Cerebellar nuclear complex (tissue), 1 donor: Measurements from ENCODE around the gene NPSR1.
"Not testable (repeated sequence)": the region's sequence is repeated elsewhere in the genome, so short reads cannot be mapped to it uniquely, and the experiment has no call there.

ENCODE experiments used
- DNase-seq, 2 experiments: peaks; one replicate each; lab custom pipeline; 2025; lab: John Stamatoyannopoulos, UW

Gene NPSR1

DNA sequence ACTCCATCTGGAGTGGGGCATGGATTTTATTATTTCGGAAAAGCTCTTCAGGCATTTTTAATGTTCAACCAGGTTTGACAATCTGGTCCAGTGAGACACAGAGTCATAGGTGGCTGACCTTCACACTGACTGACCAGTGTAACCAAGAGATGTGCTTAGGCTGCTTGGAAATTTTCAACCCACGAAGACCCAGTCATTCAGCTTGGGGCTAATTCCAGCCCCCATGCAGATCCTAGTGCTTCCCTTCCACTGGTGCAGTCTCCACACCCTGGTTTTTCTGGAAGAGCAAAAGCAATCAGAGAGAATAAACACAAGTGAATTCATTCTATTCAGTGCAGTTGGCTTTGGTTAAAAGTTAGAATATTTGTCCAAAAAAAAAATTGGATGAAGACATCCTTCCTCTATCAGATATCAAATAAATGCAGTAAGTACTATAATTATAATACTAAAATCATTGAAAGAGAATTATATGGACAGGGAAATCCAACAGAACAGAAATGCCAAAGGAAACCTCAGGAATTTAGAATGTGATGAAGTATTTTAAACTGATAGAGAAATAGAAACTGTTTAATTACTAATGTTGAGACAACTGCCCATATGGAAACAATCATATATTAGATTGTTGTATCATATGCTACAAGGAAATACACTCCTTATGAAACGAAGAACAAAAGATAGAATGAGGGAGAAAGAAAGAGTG is 178.0 kb downstream of the NPSR1 start:
- no peak for DNase-seq

DNA sequence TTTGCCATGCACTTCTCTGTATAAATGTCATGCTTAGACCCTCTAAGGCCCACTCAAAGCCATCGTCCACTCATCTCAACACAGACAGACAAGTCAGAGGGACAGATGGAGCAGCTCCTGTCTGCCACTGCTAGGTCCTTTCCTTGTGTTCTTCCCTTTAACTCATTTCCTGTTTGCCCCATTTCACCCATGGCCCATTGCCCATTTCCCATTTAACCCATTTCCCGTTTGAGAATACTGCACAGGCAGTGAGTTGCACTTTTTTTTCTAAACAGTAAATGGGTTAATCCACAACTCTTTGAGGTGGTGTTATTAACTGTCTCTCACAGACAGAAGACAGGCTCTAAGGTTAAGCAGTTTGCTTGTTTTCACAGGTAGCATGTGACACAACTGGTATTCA is 179.3 kb downstream of the NPSR1 start:
- DNase-seq = peak in 1 of 2 experiments; percentile 30

DNA sequence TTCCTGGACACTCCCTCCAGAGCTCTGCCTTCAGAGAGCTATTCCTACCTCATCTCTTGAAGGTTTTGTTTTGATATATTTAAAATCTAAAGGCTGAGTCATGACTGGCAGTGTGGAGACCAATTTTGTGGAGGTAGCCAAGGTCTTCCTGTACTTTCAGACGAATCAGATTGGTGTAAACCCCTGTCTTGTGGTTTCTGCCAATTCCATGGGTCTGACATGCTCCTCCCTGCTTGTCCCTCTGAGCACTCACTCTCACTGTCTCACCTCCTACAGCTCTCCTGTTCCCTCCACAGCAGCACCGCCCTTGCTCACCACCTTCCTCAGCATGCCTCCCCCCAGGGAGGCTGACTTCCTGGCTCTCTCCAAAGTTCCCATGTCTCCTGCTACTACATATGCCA is 179.8 kb downstream of the NPSR1 start:
- peak in 1 of 2 experiments; percentile 57 for DNase-seq

DNA sequence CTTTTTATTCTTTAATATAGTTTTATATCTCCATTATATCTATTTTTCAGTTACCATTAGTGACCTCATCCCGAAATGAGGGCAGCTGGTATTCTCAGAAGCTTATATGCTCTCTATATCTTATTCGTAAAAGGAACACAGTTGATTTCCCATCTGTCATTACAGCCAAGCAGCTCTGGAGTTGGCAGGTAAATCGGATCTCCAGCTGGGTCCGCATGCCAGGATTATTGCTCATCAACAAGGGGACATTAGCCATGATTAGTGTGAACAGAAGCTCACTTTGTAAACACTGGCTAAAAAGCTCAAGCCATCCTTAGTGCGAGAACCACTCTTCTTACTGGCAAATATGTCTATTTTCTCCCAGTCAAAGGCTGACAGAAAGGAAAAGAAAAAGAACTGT is 180.3 kb downstream of the NPSR1 start:
- DNase-seq = peak; percentile 84 to 92

DNA sequence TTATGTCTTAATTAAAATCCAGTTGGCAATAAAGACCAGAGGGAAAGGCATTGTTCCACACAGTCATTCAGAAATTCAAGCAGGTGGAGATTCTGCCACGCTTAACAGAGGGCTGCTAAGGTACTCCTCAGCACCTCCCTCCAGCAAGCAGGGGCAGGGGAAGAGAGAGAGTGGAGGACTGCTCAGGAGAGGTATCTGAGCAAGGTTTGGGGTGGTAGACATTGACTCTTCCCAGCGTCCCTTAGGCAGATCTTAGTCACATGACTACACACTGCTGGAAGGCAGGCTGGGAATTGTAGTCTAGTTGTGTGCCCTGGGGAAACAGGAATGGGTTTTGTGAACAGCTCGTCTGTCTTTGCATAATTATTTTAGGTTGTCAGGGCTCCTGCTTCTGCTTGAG is 181.6 kb downstream of the NPSR1 start:
- DNase-seq = no peak

DNA sequence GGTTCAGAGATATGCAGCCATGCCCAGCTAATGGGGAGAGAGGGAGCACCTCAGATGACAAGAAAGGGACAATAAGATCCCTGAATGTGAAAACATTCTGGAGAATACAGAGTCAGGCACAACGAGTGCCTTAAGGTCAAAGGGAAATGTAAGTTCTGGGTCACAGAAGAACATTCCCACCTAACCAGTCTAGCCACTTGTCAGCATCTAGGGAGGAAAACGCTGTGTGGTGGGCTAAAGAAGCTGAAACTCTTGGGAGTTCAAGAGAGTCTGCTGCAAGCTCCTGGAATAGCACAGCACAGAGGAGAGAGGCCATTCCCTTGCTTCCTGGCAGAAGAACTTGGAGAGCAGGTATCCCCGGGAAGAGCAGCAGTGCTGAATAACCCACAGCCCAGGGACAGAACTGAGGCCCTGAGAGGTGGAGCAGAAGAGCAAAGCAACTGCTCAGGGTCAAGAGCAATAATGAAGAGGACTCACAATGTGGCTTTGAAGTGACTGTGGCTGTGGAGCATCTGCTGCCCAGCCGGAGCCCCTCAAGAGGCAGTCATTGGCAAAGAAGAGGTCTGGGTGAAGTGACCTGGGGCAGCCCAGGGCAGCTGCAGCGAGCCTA is 182.3 kb downstream of the NPSR1 start:
- no peak for DNase-seq

DNA sequence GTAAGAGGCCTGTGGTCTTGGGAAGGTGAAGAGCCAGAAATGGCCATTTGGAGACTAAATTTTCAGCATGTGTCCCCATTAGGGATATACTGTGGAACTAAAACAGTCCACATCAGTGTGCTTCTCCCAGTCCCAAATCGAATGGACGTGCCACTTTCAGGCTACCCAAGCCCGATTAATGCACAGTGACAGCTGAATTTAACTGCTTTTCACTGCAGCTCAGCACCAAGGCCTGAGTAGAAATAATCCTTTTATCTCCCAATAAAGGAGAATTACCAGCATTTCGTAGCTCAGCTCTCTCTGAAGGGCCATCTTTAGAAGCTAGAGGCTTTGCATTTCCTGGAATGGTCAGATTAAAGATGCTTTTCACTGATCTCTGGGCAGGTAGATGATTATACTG is 183.3 kb downstream of the NPSR1 start:
- no peak for DNase-seq

DNA sequence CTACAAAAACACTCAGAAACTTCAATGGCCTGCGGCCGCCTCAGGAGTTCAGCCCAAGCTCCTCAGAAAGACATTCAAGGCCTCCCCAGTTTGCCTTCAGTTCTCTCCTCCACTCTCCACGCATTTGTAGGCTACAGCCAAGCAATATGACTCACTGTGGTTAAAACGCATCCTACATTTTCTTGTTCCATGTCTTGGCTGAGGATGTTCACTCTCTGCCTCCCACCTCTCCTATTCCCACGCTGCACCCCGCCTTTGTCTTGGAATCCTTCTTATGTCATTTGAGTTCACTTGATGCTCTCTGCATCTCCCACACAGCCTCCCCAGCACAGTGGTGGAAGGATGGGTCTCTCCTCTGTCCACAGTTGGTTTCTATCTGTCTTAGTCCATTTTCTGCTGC is 184.8 kb downstream of the NPSR1 start:
- DNase-seq = no peak

DNA sequence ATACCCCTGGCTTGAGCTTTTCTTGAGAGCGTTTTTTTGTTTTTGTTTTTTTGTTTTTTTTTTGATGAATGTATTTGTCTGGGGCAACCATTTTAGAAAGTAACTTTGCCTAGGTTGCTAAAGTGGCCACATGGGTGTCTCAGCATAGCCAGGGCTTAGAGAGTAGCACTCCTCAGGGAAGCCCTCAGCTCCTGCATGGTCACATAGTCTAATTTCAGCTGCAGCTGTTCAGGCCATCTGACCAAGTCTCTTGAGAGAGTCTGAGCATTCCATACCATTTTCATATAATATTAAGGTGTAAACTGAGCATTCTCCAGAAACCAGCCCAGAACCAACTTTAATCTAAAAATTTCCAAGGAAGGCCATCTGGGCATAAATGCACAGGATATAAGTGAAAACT is 186.4 kb downstream of the NPSR1 start:
- no peak for DNase-seq

DNA sequence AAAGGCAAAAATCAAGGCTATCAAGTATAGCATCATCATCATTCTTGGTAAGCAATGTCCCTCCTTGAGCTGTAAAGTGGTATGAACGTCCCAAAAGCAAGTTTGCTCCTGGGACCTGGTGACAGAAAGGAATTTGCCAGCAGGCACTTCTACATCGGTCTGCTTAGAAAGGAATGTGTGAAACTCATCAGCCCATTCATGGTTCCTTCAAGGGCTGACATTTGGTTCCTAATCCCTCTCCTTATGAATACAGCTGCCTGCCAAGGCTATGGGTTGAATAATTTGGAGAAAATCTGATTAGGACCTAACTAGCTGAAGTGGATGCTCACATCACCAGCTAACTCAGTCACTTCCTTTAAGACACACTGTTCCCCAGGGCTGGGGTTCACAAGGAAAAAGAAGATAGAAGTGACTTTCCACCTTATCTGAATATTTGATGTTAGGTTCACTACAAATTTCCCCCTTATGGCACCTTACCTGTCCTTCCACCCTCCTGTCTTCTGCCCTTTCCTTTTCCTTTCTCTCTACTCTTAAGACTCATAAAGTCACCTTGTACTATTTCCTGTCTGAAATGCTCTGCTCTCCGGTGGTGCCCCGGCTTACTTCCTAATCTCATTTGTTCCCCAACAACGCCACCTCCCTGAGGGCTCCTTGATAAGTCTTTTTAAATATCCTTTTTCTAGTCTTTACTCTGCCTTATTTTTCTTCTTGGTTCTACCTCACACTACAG is 187.1 kb downstream of the NPSR1 start:
- no peak for DNase-seq

DNA sequence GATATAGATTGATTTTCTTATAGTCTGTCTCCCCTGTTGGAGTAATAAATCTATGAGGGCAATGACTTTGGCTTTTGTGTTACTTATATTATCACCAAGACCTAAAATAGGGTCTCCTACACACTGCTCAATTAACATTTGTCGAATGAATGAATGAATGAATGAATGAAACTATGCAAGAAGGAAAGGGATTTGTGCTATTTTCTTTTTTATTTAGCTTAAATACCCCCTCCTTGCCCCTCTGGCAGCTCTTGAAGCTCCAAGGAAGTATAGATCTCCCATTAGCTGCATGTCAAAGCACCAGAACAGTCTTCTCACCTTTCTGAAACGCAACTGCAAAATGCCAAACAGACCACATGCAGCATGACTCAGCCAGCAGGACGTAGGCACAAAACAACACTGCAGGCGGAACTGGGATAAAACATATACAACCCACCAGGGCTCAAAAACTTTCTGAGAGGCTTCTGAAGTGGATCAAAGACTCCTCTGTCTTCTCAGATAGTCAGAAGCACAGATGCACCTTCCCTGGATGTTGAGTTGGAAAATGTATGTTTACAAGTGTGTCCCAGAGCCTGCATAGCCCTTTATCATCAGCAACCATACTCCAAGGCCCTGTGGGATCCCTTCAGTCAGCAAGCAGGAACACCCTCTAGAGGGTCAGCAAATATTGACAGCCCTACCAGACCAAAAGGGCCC is 187.8 kb downstream of the NPSR1 start:
- no peak for DNase-seq

DNA sequence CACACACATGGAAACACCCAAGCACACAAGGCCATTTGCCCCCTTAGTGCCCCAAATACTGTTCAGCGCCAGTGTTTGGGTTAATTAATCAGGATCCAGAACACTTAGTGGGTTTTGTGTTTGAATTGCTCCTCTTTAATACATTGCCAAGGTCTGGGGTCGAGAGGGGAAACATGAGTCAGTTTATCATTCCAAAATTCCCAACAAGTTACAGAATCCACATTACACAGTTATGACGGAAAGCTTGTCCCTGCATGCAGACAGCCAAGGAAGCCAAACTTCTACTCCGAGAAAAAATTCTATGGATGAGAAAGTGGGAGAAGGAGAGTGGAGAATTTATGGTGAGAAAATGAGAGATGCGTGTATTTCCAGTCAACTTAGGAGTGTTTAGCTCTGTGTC is 189.0 kb downstream of the NPSR1 start:
- no peak for DNase-seq

DNA sequence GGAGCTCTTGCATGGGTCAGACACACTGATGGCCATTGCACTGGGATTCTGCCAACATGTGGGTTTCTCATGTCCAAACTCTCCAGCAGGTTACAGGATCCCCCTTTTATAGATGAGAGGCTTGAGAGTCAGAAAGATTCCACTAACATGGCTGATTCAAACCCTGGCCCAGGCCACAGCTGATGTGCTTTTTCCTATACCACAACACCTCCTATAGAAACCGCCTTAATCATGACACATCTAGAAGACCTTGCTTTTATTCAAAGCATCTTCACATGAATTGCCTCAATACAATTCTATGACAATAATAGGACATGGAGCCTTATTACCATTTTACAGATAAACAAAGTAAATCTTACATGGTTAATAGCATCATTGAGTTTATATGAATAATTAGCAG is 190.7 kb downstream of the NPSR1 start:
- DNase-seq = no peak

DNA sequence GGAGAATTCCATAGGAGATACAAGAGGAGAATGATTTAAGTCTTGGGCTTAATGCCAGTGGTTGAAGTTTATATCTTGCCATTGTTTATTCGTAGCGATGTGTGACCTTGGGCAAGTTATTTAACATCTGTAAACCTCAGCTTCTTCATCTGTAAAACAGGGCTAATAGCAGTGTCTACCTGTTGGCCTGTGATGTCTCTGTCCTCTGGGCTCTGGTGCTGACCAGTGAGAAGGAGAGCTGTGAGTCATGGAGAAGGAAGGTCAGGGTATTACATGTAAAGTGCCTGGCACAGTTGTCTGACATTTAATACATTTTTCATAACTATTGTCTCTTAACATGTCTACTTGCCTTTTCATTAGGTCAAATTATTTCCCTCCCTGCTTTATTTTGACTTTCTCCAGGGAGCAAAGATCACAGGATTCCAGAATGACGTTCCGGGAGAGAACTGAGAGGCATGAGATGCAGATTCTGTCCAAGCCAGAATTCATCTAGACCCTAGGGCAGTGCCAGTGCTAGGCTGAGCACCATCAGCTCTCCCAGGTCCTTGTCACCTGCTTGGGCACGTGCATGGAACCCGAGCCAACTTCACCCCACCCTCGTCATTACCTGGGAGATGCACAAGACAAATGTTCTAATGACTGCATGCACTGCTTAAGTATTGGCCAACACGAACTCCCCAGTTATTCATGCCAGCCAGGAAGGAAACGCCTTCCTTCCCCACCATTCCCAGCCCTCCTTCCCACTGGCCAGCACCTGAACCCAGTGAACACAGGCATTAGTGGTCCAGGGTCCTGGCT is 191.3 kb downstream of the NPSR1 start:
- peak in 1 of 2 experiments; percentile 9 for DNase-seq

DNA sequence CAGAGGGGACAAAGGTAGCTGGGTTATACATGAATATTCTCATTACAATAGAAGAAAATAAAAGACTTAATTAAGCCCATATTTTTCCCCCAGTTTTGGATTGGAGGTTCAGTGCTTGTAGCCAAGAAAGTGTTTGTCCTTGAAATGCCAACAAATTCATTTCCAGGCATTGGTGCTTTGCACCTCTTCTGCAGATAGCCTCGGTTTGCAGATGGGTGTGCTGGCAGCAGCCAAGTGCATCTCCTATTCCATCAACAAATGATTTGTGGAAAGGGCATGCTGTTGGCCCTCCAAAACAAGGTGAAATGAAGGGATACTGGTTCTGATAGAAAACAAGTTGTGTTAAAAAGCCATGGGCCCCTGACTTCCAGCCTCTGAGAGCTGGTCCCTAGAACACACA is 192.0 kb downstream of the NPSR1 start:
- DNase-seq = no peak

DNA sequence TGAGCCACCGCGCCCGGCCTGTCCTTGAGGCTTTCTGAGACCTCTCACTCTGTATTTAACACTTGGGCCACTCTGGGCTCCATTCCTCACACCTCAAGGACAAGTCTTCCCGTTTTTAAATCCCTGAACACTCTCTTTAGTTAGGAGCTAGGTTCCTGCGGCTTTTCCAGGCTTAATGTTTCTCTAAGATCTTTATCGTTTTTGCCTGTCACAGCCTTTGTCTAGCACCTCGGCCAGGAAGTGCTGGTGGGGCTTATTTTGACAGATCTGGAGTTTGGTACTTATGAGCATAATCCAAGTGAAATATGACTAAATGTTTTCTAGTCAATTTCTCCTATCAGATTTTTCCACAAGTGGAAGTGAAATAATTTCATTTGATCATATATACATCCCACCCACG is 192.7 kb downstream of the NPSR1 start:
- DNase-seq = no peak

DNA sequence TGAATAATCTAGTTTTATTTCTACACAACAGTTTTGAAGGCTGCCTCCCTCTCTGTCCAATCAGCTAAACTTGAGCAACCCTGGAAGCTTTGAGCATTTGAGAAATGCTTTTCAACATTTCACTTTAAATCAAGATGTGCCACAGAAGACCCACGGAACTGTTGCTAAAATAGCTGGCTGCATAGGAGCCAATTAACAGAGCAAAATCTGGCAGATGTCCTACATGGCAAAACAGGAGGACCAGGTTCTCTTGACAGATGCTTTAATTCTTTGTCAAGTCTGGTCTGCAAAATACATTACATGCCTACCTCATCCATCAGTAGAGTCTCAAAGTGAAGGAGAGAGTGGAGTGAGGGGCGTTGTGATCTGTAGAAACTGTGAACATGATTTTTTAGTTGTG is 193.4 kb downstream of the NPSR1 start:
- DNase-seq = peak in 1 of 2 experiments; percentile 28

DNA sequence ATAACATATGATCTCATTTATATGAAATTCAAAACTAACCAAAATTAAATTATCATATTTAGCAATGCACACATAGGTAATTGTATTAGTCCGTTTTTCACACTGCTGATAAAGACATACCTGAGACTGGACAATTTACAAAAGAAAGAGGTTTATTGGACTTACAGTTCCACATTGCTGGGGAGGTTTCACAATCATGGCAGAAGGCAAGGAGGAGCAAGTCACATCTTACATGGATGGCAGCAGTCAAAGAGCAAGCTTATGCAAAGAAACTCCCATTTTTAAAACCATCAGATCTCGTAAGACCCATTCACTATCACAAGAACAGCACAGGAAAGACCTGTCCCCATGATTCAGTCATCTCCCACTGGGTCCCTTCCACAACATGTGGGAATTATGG is 200.4 kb downstream of the NPSR1 start:
- not testable (repeated sequence) for DNase-seq

DNA sequence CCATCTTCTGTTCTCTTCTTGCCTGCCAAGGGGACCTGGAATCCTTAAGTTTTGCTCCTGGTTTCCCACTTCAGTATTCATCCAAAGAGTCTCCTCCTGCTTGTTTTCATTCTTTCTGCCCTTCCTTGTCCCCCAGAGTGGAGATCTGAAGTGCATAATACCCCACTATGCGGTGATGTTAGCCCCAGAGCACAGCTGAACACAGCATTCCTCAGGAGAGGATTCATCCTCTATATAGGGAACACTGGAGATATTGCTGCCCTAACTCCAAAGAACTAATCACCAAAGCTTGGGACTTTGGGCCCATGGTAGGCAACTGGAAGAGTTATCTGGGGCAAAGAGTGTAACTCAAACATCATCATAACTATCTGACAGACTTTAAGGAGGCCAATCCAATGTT is 201.3 kb downstream of the NPSR1 start:
- DNase-seq = not testable (repeated sequence)

DNA sequence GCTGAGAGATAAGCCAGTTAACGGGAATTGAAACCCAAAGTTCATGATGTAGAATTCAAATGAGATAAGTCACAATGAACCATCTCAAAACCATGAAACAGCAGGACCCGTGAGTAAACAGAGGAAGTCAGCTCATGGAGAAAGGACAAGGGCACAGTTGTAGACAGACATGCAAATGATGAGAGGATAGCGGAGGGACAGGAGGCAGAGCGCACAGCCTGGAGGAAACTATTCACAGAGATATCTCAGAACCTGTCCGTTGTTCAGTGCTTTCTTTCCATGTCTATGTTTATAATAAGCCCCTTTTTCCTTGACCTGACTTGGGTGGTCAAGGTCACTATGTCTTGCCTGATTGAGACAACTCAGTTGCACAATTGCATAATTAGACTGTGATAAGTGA is 208.2 kb downstream of the NPSR1 start:
- DNase-seq = not testable (repeated sequence)

DNA sequence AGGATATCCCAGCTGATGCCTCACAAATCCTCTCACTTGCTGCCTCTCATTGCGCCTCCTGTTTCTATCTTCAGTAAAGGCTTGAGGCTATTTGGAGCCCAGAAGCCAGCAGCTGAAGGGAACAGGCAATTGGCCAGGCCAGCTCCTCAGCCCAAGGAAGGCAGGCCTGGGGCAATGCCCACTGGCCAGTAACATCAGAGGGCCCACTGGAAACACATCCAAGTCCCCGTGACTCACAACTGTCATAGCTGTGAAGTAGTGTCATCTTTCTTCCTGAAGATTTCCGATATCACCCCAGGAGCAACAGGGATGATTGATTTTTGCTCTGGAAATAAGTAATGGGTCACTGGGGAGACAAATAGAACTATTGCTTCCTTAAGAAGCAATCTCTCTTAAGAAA is 209.3 kb downstream of the NPSR1 start:
- not testable (repeated sequence) for DNase-seq

DNA sequence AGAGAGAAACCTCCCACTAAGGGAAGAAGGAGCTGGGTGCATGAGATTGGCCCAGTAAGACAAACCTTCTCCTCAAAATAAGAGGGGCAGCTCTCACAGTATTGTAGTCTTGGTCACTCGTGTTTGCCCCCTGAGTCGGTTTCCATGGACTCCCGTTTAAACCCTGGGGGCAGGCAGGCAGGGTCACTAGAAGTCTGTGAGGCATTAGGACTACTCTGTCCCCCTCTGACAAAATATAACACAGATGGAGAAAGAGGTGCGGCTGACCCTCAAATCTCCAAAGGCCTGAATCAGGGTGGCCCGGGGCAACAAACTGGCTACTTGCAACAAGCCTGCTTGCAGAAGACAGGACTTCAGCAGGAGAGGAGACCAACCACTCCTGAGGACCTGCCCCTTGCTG is 210.6 kb downstream of the NPSR1 start:
- not testable (repeated sequence) for DNase-seq
